ENCODE results near the gene TAMM41. TPM values are rescaled to one million over a fixed set of nuclear protein-coding genes. Genes with fewer than 3 reads are reported as not detected.

The TAMM41 gene
- total RNA-seq, 6 donors from 2014 or later, result 13.2 to 38.8 (median 14.9) TPM

DNA sequence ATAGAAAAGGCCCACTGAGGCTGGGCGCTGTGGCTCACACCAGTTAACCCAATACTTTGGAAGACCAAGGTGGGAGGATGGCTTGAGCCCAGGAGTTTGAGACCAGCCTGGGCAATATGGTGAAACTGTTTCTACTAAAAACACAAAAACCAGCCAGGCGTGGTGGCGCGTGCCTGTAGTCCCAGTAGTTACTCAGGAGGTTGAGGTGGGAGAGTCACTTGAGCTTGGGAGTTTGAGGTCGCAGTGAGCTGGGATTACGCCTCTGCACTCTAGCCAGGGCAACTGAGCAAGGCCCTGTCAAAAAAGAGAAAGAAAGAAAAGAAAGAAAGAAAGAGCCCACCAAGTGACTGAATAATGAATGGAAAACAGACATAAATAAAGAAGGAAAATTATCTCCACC lies 32.0 kb downstream of the TAMM41 start:
- no peak for ATAC-seq (ENCODE audit: low FRiP score in 2 of 2)
- Histone ChIP-seq H3K27me3 (no peaks in the 10 kb centered on the region), H3K27ac (no peak overlapping the region), H3K9me3 (no peaks in the 10 kb centered on the region), H3K4me1 (no peaks in the 10 kb centered on the region), H3K36me3 (peaks cover 0 to 57% (median 11%) of the 10 kb centered on the region in 4 donors), H3K4me3 (no peak overlapping the region)
- DNase-seq, result no peak
- no peak for TF ChIP-seq EP300 (IDR thresholded peaks at IDR 0.05)
- no peak for TF ChIP-seq POLR2AphosphoS5 (IDR thresholded peaks at IDR 0.05)
- TF ChIP-seq, protein P1, sequence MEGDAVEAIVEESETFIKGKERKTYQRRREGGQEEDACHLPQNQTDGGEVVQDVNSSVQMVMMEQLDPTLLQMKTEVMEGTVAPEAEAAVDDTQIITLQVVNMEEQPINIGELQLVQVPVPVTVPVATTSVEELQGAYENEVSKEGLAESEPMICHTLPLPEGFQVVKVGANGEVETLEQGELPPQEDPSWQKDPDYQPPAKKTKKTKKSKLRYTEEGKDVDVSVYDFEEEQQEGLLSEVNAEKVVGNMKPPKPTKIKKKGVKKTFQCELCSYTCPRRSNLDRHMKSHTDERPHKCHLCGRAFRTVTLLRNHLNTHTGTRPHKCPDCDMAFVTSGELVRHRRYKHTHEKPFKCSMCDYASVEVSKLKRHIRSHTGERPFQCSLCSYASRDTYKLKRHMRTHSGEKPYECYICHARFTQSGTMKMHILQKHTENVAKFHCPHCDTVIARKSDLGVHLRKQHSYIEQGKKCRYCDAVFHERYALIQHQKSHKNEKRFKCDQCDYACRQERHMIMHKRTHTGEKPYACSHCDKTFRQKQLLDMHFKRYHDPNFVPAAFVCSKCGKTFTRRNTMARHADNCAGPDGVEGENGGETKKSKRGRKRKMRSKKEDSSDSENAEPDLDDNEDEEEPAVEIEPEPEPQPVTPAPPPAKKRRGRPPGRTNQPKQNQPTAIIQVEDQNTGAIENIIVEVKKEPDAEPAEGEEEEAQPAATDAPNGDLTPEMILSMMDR (IDR thresholded peaks at IDR 0.05), result no peak
- no peak for TF ChIP-seq POLR2A (IDR thresholded peaks at IDR 0.05)
- WGBS, 2 donors, result 95 to 98% methylated on average over 6 of the region's 6 CpGs

DNA sequence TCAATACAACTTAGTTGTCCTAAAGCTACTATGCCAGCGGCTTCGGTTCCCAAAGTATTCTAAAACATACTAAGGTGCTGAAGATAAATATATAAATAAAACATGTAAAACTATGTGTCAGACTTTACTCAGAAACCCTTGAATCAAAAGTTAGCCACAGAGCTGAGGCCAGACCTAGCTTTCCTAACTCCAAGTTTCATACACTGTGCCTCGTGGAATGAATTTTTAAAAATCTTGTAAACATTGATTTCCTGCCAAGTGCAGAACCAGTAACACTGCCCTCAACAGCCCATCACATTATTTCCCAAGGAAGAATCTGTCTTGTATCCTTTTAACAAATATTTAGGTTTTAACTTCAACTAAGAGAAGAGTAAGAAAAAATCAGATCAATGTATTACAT lies 36.4 kb downstream of the TAMM41 start:
- H3K4me1 ChIP-seq, result no peaks in the 10 kb centered on the region
- H3K9me3 ChIP-seq, result no peaks in the 10 kb centered on the region
- no peak for TF ChIP-seq POLR2AphosphoS5 (IDR thresholded peaks at IDR 0.05)
- no peak for TF ChIP-seq POLR2A (IDR thresholded peaks at IDR 0.05)
- TF ChIP-seq EP300 (IDR thresholded peaks at IDR 0.05), result no peak
- TF ChIP-seq, protein P1 (IDR thresholded peaks at IDR 0.05), result no peak
- WGBS, 2 donors, result 64 to 66% methylated on average over 3 of the region's 3 CpGs
- no peak for DNase-seq
- H3K4me3 ChIP-seq, result no peak overlapping the region
- no peak for ATAC-seq (ENCODE audit: low FRiP score in 2 of 2)
- H3K27me3 ChIP-seq, result no peaks in the 10 kb centered on the region
- no peak overlapping the region for H3K27ac ChIP-seq
- H3K36me3 ChIP-seq, result peaks cover 6 to 64% (median 30%) of the 10 kb centered on the region in 4 donors

DNA sequence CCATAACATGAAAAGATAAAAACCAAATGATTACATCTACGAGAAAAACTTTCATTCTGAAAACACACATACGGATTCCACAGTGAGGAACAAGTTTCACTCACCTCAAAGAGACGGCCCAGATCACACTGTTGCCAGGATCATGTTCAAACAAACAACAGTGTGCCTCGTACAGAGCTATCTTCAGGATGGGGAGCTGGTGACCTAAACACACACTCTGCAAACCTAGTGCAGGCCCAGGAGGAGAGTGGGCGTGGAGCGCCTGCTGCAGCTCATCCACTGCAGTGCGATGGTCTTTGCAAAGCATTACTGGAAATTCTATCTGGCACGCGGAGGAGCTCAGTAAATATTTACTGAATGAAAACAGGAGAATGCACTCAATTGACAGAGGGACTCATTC lies 38.5 kb downstream of the TAMM41 start:
- Histone ChIP-seq H3K27me3 (no peaks in the 10 kb centered on the region), H3K4me1 (no peaks in the 10 kb centered on the region), H3K9me3 (no peaks in the 10 kb centered on the region), H3K36me3 (peaks cover 6 to 58% (median 30%) of the 10 kb centered on the region in 4 donors), H3K4me3 (no peak overlapping the region), H3K27ac (no peak overlapping the region)
- TF ChIP-seq EP300 (IDR thresholded peaks at IDR 0.05) (no peak), POLR2A (IDR thresholded peaks at IDR 0.05) (no peak), POLR2AphosphoS5 (IDR thresholded peaks at IDR 0.05) (no peak)
- TF ChIP-seq, protein P1 (IDR thresholded peaks at IDR 0.05), result no peak
- 71 to 79% methylated on average over 9 of the region's 9 CpGs for WGBS, 2 donors
- no peak for DNase-seq
- ATAC-seq (ENCODE audit: low FRiP score in 2 of 2), result no peak

DNA sequence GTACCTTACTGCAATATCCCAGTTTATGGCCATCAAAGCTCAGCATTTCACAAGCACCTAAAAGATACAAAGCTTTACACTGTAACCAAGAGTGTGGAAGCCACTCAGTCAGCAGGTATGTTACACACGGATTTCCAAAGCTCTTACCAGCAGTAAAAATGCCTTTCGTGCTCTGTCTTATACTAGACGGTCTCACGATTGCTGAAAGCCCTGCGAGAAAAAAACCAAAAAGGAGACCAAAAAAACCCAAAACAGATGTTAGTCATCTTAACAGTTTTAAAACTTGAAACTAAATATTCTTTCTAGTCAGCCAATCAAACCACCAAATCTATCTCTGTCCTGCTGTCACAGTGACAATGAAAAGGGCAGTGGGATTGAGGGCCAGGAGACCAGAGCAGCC lies 39.0 kb downstream of the TAMM41 start:
- H3K4me1 ChIP-seq, result no peaks in the 10 kb centered on the region
- H3K4me3 ChIP-seq, result no peak overlapping the region
- no peak overlapping the region for H3K27ac ChIP-seq
- H3K36me3 ChIP-seq, result peaks cover 6 to 57% (median 30%) of the 10 kb centered on the region in 4 donors
- WGBS, 2 donors, result 79 to 87% methylated on average over 5 of the region's 5 CpGs
- DNase-seq (no peak), ATAC-seq (ENCODE audit: low FRiP score in 2 of 2) (no peak)
- no peaks in the 10 kb centered on the region for H3K9me3 ChIP-seq
- TF ChIP-seq, protein P1 (IDR thresholded peaks at IDR 0.05), result no peak
- TF ChIP-seq EP300 (IDR thresholded peaks at IDR 0.05) (no peak), POLR2A (IDR thresholded peaks at IDR 0.05) (no peak), POLR2AphosphoS5 (IDR thresholded peaks at IDR 0.05) (no peak)
- H3K27me3 ChIP-seq, result no peaks in the 10 kb centered on the region

DNA sequence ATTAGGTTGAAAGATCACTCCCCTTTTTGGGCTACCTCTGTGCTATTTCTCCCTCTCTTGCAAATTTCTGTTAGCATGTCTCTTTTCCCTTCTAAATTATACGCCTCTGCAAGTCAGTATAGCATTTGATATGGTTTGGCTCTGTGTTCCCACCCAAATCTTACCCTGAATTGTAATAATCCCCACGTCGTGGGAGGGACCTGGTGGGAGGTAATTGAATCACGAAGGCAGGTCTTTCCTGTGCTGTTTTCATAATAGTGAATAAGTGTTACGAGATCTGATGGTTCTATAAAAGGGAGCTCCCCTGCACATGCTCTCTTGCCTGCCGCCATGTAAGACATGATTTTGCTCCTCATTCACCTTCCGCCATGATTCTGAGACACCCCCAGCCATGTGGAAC lies 41.0 kb downstream of the TAMM41 start:
- WGBS, 2 donors, result 96% methylated on average over 7 of the region's 7 CpGs
- Histone ChIP-seq H3K36me3 (peaks cover 6 to 63% (median 26%) of the 10 kb centered on the region in 4 donors), H3K4me1 (no peaks in the 10 kb centered on the region), H3K9me3 (no peaks in the 10 kb centered on the region), H3K27ac (no peak overlapping the region), H3K27me3 (no peaks in the 10 kb centered on the region), H3K4me3 (no peak overlapping the region)
- DNase-seq, result no peak
- ATAC-seq (ENCODE audit: low FRiP score in 2 of 2), result no peak
- TF ChIP-seq, protein P1 (IDR thresholded peaks at IDR 0.05), result no peak
- TF ChIP-seq EP300 (IDR thresholded peaks at IDR 0.05) (no peak), POLR2AphosphoS5 (IDR thresholded peaks at IDR 0.05) (no peak), POLR2A (IDR thresholded peaks at IDR 0.05) (no peak)
